ENCODE data around the gene ALG5.

DNA sequence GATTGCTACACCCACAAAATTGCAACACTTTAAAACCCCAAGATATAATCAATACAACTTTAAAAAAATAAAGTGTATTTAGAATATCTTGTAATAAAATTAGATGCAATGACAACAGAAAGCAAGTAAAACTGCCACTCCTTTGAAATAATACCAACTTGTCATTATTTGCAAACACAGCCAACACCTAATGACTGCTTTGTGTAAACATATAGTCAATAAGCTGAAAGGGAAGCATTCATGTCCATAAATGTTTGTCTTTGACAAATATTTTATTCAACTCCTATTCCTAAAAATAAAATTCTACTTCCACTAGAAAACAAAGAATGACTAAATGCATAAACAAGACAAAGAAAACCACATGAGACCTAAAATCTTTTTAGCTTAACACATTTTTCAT, 85.7 kb downstream of the ALG5 start:
- TF ChIP-seq POLR2A (IDR thresholded peaks at IDR 0.05), result no peak
- no peak for TF ChIP-seq EP300 (IDR thresholded peaks at IDR 0.05)
- TF ChIP-seq, protein P1, sequence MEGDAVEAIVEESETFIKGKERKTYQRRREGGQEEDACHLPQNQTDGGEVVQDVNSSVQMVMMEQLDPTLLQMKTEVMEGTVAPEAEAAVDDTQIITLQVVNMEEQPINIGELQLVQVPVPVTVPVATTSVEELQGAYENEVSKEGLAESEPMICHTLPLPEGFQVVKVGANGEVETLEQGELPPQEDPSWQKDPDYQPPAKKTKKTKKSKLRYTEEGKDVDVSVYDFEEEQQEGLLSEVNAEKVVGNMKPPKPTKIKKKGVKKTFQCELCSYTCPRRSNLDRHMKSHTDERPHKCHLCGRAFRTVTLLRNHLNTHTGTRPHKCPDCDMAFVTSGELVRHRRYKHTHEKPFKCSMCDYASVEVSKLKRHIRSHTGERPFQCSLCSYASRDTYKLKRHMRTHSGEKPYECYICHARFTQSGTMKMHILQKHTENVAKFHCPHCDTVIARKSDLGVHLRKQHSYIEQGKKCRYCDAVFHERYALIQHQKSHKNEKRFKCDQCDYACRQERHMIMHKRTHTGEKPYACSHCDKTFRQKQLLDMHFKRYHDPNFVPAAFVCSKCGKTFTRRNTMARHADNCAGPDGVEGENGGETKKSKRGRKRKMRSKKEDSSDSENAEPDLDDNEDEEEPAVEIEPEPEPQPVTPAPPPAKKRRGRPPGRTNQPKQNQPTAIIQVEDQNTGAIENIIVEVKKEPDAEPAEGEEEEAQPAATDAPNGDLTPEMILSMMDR (IDR thresholded peaks at IDR 0.05), result no peak
